Measurements from ENCODE around the gene TTBK2.

TTBK2 gene

DNA sequence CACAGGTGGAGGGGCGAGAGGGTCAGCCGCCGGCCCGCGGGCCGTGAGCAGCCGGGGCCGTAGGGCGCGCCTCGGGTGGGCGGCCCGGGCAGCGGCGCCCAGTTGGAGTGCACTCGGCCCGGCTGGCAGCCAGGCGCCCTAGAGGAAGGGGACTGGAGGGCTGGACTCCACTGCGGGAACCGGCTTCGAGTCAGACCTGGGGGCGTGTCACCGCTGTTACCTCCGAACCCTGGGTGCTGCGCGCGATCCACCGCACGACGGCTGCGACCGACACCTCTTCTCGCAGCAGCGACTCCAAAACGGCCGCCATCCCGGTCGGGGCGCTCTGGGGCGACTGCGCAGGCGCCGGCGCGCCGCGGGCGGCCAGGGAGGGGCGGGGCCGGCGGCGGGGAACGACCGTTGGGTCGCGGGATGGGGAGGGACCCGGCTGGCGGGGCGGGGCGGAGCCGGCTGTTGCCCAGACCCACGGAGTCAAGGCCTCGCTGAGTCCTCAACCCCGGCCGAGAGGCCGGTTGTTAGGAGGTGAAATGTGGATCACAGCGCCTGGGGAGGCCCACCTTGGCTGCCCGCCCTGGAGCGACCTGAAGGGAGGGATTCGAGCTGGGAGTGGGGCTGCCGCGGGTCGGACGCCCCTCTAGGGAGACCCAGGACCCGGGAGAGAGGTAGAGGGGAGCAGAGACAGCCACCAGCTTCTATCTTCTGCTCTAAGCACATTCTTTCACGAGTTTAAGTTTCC is 183.6 kb downstream of the TTBK2 start, which contains the start of gene CDAN1:
CDAN1 (minus strand) TSS at position 336 of the 736 bp plus-strand sequence; CDS start at position 310, 26 bp downstream.
- Histone ChIP-seq H3K27ac (replicated peaks) (peak within 1 kb of the TSS; percentile 86), H3K27me3 (ENCODE audit: insufficient read depth, poor library complexity, severe bottlenecking) (no peaks in the 10 kb centered on the region), H3K4me3 (replicated peaks; ENCODE audit: insufficient read depth, low read length) (peak within 1 kb of the TSS; percentile 79)
- TF ChIP-seq GABPA (IDR thresholded peaks at IDR 0.05; ENCODE audit: low read depth): no peak
- TF ChIP-seq, protein P1, sequence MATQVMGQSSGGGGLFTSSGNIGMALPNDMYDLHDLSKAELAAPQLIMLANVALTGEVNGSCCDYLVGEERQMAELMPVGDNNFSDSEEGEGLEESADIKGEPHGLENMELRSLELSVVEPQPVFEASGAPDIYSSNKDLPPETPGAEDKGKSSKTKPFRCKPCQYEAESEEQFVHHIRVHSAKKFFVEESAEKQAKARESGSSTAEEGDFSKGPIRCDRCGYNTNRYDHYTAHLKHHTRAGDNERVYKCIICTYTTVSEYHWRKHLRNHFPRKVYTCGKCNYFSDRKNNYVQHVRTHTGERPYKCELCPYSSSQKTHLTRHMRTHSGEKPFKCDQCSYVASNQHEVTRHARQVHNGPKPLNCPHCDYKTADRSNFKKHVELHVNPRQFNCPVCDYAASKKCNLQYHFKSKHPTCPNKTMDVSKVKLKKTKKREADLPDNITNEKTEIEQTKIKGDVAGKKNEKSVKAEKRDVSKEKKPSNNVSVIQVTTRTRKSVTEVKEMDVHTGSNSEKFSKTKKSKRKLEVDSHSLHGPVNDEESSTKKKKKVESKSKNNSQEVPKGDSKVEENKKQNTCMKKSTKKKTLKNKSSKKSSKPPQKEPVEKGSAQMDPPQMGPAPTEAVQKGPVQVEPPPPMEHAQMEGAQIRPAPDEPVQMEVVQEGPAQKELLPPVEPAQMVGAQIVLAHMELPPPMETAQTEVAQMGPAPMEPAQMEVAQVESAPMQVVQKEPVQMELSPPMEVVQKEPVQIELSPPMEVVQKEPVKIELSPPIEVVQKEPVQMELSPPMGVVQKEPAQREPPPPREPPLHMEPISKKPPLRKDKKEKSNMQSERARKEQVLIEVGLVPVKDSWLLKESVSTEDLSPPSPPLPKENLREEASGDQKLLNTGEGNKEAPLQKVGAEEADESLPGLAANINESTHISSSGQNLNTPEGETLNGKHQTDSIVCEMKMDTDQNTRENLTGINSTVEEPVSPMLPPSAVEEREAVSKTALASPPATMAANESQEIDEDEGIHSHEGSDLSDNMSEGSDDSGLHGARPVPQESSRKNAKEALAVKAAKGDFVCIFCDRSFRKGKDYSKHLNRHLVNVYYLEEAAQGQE (IDR thresholded peaks at IDR 0.05; ENCODE audit: insufficient replicate concordance, low read depth): no peak
- TF ChIP-seq SPI1 (IDR thresholded peaks at IDR 0.05; ENCODE audit: borderline replicate concordance, low read depth): no peak
- TF ChIP-seq CTCF (IDR thresholded peaks at IDR 0.05; ENCODE audit: insufficient read depth, low read length): no peak
- no peak; the same call in 1 of the 2 replicates for TF ChIP-seq POLR2AphosphoS5 (IDR thresholded peaks at IDR 0.05; ENCODE audit: low read depth)
- peak; percentile 71 to 89 for DNase-seq (ENCODE audit: low read depth in 1 of 2, low spot score in 1 of 2)

DNA sequence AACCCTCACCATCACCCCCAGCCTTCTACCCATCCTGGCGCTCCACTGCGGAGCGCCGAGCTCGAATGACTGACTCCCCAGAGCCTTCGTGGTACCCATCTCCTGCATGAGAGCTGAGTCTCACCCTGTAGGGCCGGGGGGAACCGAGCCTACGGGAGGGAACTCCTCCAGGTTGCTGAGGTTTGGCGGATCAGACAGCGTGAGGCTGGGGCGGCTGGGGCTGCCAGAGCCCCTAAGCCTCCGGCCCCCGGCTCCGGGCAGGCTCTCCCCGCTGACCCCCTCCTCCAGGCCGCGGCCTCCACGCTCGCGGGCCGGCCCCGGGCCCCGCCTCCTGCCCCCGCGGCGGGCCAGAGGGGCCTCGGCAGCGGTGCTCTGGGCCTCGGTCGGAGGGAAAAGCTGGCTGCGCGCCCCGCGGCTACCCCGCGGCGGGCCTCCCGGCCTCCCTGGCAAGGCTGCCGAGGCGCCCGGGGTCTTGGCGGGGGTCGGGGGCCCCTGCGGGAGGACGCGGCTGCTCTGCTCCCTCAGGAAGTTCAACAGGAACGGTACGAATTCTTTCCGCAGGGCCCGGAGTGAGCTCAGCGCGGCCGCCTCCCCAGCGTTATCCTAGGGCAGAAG is 184.3 kb downstream of the TTBK2 start:
- DNase-seq (ENCODE audit: low read depth in 1 of 2, low spot score in 1 of 2): peak in 1 of 2 experiments; percentile 23
- peak overlapping the region; percentile 79 for H3K4me3 ChIP-seq (replicated peaks; ENCODE audit: insufficient read depth, low read length)
- H3K27ac ChIP-seq (replicated peaks): peak overlapping the region; percentile 86
- TF ChIP-seq GABPA (IDR thresholded peaks at IDR 0.05; ENCODE audit: low read depth) (no peak), SPI1 (IDR thresholded peaks at IDR 0.05; ENCODE audit: borderline replicate concordance, low read depth) (no peak), CTCF (IDR thresholded peaks at IDR 0.05; ENCODE audit: insufficient read depth, low read length) (no peak), POLR2AphosphoS5 (IDR thresholded peaks at IDR 0.05; ENCODE audit: low read depth) (no peak)
- TF ChIP-seq, protein P1 (IDR thresholded peaks at IDR 0.05; ENCODE audit: insufficient replicate concordance, low read depth): no peak
- H3K27me3 ChIP-seq (ENCODE audit: insufficient read depth, poor library complexity, severe bottlenecking): no peaks in the 10 kb centered on the region

- TF ChIP-seq, protein P1 (IDR thresholded peaks at IDR 0.05; ENCODE audit: insufficient replicate concordance, low read depth): no peak
- TF ChIP-seq POLR2AphosphoS5 (IDR thresholded peaks at IDR 0.05; ENCODE audit: low read depth) (no peak), GABPA (IDR thresholded peaks at IDR 0.05; ENCODE audit: low read depth) (no peak), SPI1 (IDR thresholded peaks at IDR 0.05; ENCODE audit: borderline replicate concordance, low read depth) (no peak), CTCF (IDR thresholded peaks at IDR 0.05; ENCODE audit: insufficient read depth, low read length) (no peak)
- Histone ChIP-seq H3K27ac (replicated peaks) (0 out of 2 replicates have a peak overlapping the region, but pooled peaks have one; percentile 23), H3K4me3 (replicated peaks; ENCODE audit: insufficient read depth, low read length) (peak overlapping the region; percentile 79), H3K27me3 (ENCODE audit: insufficient read depth, poor library complexity, severe bottlenecking) (no peaks in the 10 kb centered on the region)
- DNase-seq (ENCODE audit: low read depth in 1 of 2, low spot score in 1 of 2): no peak
Observed at GRCh38 chr15:42735382-42736165, 185.0 kb downstream of the TTBK2 start.
